VCaP (cell line): ENCODE measurements around the gene HABP4.

Experiments used
- H3K27ac ChIP-seq: fragments of 450-650 bp; 2 replicates; pipeline ENCODE4 v1.5.1; 2017
- TF ChIP-seq, protein P1 (sequence below): fragments of 450-650 bp; conservative IDR thresholded peaks from 2 replicates; pipeline ENCODE4 v1.5.1; 2017; ENCODE audit warnings: mild to moderate bottlenecking, moderate library complexity

The HABP4 gene

GRCh38 chr9:96509026-96509425 lies 59.1 kb downstream of the HABP4 start:
- TF ChIP-seq, protein P1, sequence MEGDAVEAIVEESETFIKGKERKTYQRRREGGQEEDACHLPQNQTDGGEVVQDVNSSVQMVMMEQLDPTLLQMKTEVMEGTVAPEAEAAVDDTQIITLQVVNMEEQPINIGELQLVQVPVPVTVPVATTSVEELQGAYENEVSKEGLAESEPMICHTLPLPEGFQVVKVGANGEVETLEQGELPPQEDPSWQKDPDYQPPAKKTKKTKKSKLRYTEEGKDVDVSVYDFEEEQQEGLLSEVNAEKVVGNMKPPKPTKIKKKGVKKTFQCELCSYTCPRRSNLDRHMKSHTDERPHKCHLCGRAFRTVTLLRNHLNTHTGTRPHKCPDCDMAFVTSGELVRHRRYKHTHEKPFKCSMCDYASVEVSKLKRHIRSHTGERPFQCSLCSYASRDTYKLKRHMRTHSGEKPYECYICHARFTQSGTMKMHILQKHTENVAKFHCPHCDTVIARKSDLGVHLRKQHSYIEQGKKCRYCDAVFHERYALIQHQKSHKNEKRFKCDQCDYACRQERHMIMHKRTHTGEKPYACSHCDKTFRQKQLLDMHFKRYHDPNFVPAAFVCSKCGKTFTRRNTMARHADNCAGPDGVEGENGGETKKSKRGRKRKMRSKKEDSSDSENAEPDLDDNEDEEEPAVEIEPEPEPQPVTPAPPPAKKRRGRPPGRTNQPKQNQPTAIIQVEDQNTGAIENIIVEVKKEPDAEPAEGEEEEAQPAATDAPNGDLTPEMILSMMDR: no peak
- no peak overlapping the region for H3K27ac ChIP-seq

- TF ChIP-seq, protein P1: no peak
These were observed 59.9 kb downstream of the HABP4 start for GRCh38 chr9:96509848-96510247.

GRCh38 chr9:96510258-96510657 lies 60.3 kb downstream of the HABP4 start:
- no peak overlapping the region for H3K27ac ChIP-seq
- TF ChIP-seq, protein P1: no peak

More at GRCh38 chr9:96509848-96510247, 59.9 kb downstream of the HABP4 start:
- H3K27ac ChIP-seq: no peak overlapping the region

DNA sequence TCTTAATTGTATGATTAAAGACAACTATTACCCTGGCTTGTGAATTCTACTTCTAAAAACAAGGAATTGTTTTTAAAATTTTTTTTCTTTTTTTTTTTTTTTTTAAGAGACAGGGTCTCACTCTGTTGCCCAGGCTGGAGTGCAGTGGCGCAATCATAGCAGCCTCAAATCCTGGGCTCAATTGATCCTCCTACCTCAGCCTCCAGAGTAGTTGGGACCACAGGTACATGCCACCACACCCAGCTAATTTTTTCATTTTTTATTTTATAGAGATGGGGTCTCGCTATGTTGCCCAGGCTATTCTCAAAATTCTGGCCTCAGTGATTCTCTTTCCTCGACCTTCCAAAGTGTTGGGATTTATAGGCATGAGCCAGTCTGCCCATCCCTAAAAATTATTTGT lies 62.3 kb downstream of the HABP4 start:
- TF ChIP-seq, protein P1: no peak
- H3K27ac ChIP-seq: no peak overlapping the region

DNA sequence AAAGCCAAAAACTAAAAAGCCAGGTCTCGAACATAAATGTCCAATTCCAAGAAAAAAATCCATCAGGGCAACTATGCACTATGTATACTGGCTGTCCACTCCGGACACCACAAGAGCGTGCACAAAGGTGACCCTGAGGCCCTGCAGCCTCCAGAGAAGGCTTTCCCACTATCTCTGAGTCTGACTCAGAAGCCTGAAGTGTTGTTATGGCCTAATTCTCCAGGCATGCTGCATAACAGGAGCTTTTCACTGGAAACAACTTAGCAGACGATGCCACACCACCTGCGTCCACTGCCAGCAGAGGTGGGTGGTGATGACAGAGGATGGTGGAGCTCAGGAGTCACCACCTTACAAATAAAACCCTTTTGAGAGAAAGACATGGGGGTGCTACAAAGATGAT lies 63.7 kb downstream of the HABP4 start:
- TF ChIP-seq, protein P1: no peak
- no peak overlapping the region for H3K27ac ChIP-seq

- TF ChIP-seq, protein P1: no peak
- H3K27ac ChIP-seq: no peak overlapping the region
These were observed 64.3 kb downstream of the HABP4 start for GRCh38 chr9:96514108-96514799.

DNA sequence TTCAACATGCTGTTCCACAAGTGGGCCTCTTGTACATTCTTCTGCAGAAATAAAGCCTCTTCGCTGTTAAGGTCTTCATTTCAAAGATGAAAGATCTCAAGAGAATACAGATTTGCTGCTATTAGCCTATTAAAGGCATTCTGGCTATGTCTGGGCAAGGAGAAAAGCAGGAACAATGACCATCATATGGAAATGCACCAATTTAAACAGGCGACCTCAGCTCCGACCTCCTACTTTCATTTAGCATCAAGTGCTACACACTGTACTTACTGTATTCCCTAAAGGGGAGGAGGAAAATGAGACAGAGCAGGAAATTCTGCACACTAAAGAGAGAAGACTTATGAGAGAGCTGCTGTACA lies 64.8 kb downstream of the HABP4 start:
- no peak overlapping the region for H3K27ac ChIP-seq
- TF ChIP-seq, protein P1: no peak
